GM19468 (cell line): ENCODE results near the gene MRPL40.

Experiments used
- ATAC-seq: cut with Tn5 transposase; IDR thresholded peaks from one replicate; pipeline ENCODE4 v1.9.1; 2021; ENCODE audit warnings: mild to moderate bottlenecking, moderate library complexity, moderate number of reproducible peaks; ENCODE audit not compliant: unreplicated experiment; ENCODE audit errors: extremely low read depth

MRPL40 gene

DNA sequence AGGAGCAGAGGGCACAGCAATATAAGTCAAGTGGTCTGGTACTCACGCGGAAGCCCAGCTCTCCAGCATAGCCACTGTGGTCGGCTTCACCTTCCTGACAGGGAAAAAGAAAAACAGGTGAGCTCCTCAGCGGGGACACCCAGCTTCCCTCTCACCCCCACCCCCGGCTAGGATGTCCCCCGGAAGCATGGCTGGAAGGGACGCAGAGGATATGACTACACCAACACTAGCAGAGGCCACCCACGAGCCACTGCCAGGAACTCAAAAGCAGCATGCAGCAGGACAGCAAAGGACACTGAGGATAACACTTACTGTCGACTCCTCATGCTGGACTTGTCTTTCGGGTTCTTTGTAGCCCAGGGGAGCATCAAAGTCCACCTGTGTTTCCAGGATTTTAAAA, 24.2 kb downstream of the MRPL40 start:
- ATAC-seq = no peak

DNA sequence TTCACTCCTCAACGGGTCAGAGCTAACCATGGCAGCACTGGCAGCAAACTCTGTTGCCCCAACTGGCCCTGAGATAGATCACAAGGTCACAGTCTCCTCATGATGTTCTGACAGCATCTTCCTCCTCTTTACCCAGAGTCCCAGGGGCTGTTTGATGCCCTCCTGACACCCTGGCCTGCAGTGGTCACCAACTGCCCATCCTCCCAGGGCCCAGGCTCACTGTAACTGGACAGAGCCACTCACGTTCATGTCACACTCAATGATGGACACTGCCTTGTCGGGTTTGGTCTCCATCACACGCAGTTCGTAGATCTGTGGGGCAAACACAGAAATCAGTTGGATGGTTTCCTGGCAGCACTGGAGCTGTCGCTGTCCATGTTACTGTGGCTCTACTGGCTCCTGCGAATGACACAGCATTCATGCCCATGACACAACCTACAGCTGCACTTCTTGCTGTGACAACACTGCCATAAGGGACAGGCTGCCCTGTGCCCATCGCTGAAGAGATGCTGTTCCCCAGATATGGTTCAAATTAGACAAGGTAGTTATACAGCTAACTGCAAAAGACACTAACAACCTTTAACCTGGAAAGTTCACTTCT, 25.6 kb downstream of the MRPL40 start:
- no peak for ATAC-seq

DNA sequence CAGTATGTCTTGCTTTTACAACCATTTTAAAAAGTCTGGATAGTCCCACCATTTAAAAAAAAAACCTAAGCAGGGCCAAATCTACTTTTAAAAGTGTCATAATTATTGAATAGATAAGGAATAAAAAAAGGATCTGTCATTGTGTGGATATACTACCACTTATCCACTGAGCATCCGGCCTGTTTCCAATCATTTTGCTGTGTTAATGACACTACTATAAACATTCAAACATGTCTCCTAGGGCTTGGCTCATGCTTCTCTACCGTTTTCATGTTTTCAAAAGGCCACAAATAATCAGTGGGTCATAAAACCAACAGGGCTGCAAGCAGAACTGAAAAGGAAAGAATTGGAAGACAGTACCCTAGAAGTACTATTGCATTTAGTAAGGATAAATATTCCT, 27.7 kb downstream of the MRPL40 start:
- no peak for ATAC-seq

DNA sequence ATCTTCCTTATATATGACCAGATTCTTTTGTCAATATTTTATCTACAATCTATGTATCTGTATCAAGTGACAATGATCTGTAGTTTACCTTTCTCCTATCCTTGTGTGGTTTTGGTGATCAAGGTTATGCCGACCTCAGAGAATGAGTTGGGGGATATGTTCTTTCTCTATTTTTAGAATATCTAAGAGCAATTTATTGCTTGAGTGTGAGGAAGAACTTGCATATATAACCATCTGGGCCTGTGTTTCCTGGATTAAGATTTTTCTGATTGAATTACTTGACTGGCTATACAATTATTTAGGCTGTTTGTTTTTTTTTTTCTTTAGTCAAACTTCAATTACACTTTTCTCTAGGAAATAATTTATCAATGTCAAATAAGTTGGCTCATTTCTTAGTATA, 29.2 kb downstream of the MRPL40 start:
- no peak for ATAC-seq

DNA sequence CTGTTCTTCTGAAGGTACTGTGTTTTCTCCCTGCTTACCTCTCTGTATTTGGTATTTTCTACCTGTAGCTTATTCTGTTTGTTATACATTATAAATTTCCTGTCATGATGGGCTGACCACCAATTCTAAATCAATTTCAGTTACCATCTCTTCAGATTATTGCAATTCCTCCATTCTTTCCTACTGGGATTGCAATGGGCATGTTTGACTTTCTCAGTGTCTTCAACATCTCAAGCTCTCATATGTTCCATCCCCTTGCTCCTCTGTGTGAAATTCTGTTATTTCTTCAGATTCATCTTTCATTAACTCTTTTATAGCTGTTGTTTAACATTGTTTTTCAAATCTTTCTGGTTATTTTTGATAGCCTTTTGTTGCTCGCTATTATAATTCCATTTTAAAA, 30.7 kb downstream of the MRPL40 start:
- no peak for ATAC-seq

DNA sequence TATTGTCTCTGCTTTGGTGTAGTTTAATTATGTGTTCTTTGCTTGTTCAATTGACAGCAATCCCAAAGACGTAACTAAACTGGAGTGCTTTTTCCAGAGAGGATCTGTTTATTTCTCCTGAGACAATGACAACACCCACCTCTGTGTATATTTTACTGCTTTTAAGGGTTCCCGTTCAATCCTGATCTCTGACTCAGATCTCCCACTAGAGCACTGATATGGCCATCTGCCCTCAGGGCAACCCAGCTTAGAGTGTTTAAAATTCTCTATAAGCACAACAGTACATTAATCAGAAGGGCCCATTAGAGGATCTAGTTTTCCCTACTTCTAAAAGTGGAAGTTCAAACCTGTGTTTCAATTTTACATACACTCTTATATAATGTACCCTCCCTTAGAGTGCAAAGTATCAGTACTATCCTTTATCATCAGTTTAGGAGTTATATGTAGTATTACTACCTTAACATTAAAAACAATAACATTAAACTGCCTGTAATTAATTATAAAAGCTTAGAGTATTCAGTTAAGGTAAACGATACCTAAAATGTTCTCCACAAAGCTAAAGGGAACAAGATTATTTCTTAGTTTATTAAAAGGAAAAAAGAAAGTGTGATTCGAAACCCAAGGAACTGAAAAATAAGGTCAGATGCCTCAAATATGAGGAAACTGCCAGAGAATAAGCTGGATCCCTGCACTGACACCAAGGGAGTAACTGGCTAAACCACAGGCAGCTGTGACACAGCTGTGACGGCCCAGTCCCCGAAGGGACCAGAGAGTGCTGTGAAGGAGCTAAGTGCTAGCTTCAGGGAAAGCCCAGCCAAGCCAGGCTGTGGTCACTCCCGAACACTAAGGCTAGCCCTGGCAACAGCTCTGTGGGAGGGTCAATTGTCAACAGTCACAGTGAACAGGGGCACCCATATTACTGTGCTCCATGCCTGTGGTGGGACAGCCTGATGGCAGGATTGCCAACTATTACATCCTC, 31.4 kb downstream of the MRPL40 start:
- no peak for ATAC-seq

DNA sequence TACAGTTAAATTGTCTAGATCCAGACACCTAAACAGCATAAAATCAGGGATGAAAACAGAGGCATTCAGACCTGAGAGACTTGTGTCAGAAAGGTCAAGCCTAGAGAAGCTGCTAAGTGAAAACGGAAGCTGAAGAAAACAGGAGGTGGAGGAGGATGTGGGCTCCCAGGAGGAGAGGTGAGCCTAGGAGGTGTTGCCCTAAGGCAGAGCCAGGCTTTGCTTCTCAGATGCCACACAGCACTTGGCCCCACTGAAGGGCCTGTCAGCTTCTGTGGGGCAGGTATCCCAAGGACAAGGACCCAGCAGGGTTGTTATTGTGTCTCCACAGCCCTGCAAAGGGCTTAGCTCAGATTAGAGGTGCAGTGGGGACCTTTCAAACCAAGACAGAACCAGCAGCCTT, 32.2 kb downstream of the MRPL40 start:
- ATAC-seq = no peak

DNA sequence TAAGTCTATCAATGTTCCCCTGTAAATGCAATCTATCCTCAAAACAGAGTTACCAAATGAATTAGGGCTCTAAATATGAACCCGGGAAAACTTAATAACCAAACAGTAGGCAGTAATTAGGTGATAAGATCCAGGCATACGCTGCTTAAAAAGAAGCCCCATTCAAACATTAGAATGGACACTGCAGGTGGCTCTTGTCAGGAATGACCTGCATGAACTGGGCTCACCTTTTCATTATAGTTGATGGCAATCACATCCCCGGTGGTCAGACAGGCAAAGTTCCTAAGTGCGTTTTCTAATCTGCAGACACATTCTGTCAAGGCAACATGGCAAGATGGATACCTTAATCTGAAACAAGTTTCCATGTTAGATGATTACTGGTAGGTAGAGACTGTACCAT, 32.6 kb downstream of the MRPL40 start:
- ATAC-seq = no peak

DNA sequence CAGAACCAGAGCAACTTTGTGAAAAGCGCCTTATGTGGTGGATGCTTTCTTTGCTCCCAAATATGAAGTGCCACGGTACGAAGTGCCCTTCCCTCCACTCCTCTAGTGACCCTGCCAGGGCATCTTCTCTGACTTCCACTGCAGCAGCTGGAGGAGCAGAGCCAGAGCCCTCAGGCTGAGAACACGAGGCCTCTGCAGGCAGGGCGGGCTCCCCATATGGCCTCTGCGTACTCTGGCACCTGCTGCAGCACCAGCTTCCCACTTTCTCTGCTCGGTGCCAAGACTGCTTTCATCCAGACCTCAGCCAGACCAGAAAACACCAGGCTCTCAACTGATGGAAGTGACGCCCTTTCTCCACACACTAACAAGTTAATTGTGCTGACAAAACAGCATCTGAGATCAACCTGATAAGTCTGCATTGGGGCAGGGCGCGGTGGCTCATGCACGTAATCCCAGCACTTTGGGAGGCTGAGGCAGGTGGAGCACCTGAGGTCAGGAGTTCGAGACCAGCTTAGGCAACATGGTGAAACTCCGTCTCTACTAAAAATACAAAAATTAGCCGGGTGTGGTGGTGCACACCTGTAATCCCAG, 33.9 kb downstream of the MRPL40 start:
- no peak for ATAC-seq

DNA sequence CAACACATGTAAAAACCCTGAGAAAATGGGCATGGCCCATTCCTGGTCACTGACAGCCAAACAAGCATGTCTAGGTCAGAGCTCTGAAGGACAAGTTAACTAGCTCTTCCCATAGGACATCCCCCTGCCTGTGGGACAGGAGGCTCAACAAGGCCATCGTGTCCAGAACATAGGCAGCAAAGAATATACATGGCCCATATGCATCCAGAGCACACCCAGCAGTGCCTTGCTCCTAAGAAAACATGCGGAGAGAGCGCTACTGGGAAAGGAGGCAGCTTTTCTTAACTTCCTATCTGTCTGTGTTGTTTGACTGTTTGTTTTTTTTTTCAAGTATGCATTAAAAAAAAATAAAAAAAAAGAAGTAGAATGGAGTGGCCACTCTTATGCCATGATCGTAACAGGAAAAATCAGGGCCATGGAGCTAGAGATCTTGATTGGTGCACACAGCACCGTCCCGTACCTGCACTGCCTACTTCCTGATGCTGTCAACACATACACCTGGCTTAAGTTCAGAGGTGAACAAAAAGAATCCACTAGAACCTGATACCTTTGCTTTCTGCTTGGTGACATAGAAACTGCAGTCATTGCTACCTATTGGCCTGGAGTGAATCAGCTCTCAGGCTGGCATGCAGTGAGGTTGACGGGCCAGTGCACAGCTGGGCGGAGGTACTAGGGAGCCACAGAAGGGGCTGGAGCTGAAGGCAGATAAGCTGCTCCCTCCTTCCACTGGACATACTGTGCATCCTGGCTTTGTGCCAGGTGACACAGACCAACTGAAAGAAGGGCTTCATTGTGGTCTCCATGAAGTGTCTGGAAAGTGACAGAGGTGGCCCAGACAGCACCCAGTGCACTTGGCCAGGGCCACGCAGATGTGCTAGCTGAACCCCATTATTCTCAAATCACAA, 34.8 kb downstream of the MRPL40 start:
- ATAC-seq = no peak

DNA sequence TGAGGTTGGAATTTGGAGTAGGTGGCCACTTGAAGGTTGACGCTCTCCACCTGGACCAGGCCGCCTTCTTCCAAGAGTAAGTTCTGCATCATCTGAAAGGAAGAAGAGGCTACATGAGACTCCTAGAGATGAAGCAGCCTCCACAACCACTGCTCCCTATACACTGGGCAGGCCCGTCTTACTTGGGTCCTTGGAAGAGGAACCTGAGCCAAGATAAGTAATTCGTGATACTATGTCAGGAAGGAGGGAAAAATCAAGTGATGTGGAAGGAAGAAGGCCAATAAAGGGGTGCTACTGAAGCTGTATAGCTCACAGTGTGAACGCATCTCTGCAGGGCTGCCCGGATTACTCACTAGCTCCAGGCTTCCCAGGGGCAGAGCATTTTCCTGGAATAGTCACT, 35.6 kb downstream of the MRPL40 start:
- no peak for ATAC-seq

DNA sequence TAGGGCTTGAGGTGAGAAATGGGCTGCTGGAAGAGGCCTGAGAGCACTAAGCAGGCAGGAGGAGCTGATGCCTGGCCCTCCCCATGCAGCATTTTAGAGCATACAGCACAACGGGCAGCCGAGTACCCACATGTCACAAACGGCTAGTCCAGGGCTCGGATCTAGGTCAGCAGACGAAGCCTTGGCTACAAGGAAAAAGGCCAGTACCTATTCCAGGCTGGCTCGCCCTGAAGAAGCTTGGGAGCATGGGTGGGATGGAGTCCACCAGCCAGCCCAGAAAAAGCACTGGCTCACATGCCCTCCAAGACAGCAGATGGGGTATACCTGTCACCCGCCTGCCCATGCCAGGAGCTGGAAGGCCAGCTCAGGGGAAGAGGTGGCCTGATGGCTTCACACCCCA, 37.1 kb downstream of the MRPL40 start:
- ATAC-seq = no peak

DNA sequence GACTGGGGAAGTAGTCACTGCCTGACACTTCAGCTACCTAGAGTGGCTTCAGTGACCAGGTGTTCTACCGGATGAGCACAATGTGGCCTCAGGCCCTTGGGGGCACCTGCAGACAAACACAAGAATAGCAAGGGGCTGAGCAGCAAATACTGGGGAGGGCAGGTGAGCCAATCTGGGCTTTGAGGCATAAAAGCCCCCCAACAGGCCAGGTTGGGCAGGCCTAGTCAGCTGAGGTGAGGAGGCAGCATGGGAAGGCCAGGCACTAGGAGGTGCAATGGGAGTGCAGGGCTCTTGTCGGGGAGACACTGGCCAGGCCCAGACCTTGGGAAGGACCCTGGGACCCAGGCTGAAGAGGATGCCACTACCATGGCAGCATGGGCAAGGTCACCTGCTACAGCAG, 37.7 kb downstream of the MRPL40 start:
- ATAC-seq = no peak

DNA sequence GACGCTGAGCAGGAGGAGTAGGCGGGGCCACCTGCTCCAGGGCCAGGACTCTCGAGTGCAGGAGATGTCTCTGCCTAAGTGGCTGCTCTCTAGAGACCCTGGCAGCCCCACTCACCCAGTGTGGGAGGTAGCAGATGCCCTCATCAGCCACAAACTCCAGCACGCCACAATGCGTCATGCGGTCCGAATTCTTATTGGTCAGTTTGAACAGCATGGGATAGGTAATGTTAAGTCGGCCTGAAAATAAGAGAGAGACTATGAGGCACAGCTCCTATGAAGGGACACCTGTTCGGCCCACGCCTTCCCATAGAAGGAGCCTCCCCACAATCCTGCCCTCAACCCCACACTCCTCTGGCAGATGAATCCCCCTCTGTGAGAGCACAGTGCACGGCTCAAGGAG, 39.2 kb downstream of the MRPL40 start:
- ATAC-seq = no peak

DNA sequence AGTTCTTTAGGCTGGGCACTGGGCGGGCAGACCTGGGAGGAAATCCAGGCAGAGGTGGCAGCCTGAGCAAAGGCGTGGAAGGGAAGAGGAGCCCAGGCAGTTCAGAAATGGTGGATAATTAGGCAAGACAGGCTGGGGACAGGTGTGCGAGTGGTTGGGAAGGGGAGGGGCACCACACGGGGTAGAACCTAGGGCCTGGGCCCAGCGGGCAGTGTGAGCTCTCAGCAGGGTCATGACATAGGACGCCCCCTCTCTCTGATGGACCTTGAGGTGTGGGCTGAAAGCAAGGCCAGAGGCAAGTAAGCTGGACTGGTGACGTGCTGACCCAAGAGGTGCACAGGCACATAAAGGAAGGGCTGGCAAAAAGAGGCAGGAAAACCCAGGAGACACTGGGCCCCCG, 39.9 kb downstream of the MRPL40 start:
- no peak for ATAC-seq

DNA sequence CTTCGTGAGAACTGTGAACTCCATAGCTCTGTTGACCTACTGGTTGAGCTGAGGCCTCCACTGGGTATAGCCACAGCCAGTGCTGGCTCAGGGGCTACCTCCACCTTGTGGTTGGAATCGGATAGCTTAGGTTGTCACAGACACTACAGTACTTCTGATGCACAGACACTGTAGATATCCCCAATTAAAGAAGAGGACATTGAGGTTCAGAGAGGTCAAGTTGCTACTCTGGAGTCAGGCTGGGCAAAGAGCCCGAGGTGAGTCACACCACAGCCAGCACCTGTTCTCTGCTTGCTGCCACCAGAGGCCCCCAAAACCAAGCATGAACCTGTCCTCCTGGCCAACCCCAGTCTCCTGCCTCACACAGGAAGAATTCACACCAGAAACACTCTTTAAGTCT, 41.2 kb downstream of the MRPL40 start:
- ATAC-seq = no peak

DNA sequence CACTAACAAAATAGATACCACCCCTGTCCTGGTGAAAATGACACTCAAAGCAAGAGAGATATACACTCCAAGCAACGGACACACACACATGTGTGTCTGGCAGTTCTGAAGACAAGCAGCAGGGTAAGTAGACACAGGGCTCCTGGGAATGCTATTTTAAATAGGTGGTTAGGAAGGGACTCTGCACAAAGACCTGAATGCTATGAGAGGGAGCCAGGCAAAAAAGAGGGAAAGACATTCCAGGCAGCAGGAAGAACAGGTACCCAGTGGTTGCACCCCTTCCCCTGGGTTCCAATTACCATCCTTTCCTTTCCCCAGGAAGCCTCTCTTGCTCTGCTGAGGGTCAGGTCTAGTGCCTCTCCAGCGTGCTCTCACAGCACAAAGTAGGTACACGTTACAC, 43.7 kb downstream of the MRPL40 start:
- no peak for ATAC-seq

DNA sequence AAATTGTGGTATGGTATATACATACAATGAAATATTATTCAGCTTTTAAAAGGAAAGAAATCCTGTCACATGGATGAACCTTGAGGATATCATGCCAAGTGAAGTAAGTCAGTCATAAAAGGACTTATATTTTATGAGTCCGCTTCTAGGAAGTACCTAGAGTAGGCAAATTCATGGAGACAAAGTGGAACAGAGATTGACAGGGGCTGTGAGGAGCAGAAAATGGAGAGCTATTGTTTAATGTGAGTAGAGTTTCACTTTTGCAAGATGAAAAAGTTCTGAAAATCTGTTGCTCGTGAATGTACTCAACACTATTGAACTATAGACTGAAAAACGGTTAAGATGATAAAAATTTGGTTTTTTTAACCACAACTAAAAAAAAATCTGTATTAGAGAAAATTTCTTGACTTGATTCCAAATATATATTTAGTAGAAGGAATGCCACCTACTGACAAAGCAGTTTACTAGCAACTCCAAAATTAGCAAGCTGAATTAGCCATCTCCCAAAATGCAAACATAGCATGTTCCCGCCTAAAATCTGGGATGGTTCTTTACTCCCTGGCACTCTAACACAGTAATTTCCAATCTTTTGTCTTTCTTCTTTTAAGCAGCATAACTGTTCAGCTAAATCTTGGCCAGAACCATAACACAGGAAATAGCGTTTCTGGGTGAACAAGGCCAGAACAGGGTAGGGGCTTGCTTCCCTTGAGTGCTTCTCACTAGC, 45.1 kb downstream of the MRPL40 start:
- no peak for ATAC-seq

DNA sequence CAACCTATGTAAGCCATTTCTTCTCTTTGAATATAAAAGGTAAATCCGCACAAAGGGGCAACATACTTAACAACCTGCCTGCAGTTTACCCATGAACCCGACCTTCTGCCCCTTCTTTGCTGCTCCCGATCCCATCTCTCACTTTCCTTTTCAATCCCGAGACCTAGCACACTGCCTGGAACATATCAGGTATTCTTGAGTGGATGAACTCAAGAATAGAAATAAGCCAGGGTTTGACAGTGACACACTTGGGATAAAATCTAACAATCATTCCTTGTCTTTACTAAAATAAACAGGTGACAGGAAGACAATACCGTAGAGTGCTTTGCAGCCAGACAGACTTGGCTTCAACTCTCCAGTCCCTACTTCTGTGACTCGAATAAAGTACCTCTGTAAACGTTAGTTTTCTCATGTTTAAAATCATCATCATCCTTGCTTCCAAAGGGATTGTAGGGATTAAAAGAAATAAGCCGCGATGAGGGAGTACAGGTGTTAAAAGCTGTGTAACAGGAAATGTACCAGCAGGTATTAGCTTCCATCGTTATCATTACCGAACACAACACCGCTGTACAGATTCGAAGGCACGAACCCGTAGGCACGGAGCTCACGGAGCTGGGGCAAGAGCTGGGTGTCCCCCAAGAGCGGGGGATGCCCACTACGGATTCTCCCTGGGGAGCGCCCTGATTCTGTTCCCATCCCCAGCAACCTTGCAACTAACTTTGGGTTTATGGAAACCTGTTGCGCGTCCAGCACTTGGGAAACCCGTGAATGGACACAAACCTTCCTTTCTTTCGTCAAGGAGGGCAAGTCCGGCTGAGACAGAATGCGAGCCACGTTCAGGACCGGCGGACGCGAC, 45.9 kb downstream of the MRPL40 start:
- no peak for ATAC-seq
